HG02852 (cell line): Measurements from ENCODE around the gene ACTN4.

Source experiments
- ATAC-seq: cut with Tn5 transposase; IDR thresholded peaks from one replicate; pipeline ENCODE4 v1.9.1; 2021; ENCODE audit warnings: mild to moderate bottlenecking, moderate library complexity; ENCODE audit not compliant: unreplicated experiment

ACTN4 gene

GRCh38 chr19:38676878-38677646 lies 29.6 kb downstream of the ACTN4 start:
- ATAC-seq, result no peak

- no peak for ATAC-seq
These were observed 30.9 kb downstream of the ACTN4 start for GRCh38 chr19:38678217-38678890.

GRCh38 chr19:38678891-38679494 lies 31.5 kb downstream of the ACTN4 start:
- ATAC-seq, result no peak

GRCh38 chr19:38679839-38680238 lies 32.4 kb downstream of the ACTN4 start:
- no peak for ATAC-seq

GRCh38 chr19:38682195-38682867 lies 34.9 kb downstream of the ACTN4 start:
- ATAC-seq, result no peak

GRCh38 chr19:38682872-38683392 lies 35.5 kb downstream of the ACTN4 start:
- no peak for ATAC-seq

- ATAC-seq, result no peak
These were observed 36.1 kb downstream of the ACTN4 start for GRCh38 chr19:38683393-38684077.

GRCh38 chr19:38684078-38684861 lies 36.8 kb downstream of the ACTN4 start:
- no peak for ATAC-seq

- no peak for ATAC-seq
These were observed 37.6 kb downstream of the ACTN4 start for GRCh38 chr19:38684862-38685665.

- no peak for ATAC-seq
These were observed 38.4 kb downstream of the ACTN4 start for GRCh38 chr19:38685666-38686529.

GRCh38 chr19:38686530-38686888 lies 39.1 kb downstream of the ACTN4 start:
- no peak for ATAC-seq

GRCh38 chr19:38687837-38688378 lies 40.5 kb downstream of the ACTN4 start:
- ATAC-seq, result no peak

- no peak for ATAC-seq
These were observed 42.7 kb downstream of the ACTN4 start for GRCh38 chr19:38690146-38690545.

- no peak for ATAC-seq
These were observed 43.4 kb downstream of the ACTN4 start for GRCh38 chr19:38690832-38691231.

- no peak for ATAC-seq
These were observed 44.5 kb downstream of the ACTN4 start for GRCh38 chr19:38691938-38692457.

- no peak for ATAC-seq
These were observed 45.3 kb downstream of the ACTN4 start for GRCh38 chr19:38692458-38693379.
